Activated CD4-positive, alpha-beta T cell treated with anti-CD3 and anti-CD28 coated beads, Interleukin-2, amount 50 U/mL, for 1 hour (primary cell): ENCODE measurements around the gene ACER3.
"Not testable (repeated sequence)": the region's sequence is repeated elsewhere in the genome, so short reads cannot be mapped to it uniquely, and the experiment has no call there.

ENCODE experiments used
- DNase-seq: peaks from one replicate; pipeline ENCODE4 v3.0.0-alpha.2; 2020

ACER3 gene

DNA sequence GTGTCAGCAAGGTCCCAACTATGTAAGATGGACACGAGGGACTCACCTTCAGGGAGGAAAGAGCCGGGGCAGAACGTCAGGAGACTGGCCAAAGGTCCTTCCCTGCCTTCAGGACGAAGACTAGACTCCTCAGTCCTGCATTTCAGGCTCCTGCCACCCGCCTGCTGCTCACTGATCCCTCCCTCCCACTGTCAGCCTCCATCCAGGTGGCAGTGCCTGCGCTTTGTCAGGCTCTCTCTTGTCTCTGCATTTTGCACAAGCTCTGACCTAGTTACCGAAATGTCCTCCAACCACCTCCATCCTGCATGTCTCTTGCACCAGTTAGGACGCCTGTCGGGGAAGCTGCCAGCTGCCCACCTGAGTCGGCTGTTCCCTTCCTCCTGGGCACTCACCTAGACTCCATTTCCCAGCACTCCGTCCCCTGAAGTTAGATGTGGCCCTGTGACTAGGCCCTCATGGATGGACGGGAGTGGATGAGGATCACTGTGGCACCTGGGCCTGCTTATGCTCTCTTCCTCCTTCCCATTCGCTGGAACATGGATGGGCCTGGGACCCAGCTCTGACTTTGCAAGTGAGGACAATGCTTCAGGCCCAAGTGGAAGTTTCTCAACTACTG, 181.5 kb downstream of the ACER3 start:
- no peak for DNase-seq

DNA sequence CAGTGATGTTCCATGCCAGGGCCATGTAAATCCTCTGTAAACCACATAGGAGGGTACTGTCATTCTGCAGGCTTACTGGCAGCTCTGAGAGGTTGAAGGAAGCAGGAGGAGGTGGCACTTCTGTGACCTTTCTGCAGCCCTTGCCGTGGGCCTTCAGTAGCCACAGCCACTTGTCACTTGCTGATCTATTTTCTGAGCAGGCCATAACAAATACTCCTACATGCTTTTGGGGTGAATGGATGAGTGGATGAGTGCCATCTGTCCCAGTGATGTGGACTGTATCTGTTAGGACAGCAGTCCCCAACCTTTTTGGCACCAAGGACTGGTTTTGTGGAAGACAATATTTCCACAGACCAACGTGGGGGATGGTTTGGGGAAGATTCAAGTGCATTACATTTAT, 183.6 kb downstream of the ACER3 start:
- no peak for DNase-seq

DNA sequence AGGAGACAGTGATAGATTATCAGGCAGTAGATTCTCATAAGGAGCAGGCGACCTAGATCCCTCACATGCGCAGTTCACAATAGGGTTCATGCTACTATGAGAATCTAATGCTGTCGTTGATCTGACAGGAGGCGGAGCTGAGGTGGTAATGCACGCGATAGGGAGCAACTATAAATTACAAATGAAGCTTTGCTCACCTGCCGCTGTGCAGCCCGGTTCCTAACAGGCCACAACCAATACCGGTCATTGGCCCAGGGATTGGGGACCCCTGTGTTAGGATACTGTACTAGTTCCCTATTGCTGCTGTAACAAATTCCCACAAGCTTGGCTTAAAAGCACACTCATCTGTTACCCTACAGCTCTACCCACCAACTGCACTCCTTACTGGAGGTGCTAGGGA, 184.2 kb downstream of the ACER3 start:
- no peak for DNase-seq

DNA sequence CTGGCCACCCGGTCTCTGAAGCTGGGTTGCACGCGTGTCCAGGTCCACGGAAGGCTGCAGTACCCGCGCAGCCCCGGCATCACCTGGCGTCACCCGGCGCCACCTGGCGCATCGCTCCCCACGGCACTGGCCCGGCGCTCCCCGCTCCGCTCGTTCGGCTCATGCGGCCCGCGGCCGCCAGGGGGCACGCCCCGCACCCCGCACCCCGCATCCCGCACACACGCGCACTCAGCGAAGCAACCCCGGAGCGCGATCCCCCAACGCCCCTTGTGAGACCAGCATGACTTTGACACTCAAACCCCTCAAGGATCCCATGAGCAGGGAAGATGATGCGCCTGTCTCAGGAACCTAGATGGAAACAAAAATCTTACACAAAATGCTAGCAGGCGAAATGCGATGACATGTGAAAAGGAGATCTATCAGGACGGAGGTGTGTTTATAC, 185.4 kb downstream of the ACER3 start:
- peak; percentile 59 for DNase-seq

DNA sequence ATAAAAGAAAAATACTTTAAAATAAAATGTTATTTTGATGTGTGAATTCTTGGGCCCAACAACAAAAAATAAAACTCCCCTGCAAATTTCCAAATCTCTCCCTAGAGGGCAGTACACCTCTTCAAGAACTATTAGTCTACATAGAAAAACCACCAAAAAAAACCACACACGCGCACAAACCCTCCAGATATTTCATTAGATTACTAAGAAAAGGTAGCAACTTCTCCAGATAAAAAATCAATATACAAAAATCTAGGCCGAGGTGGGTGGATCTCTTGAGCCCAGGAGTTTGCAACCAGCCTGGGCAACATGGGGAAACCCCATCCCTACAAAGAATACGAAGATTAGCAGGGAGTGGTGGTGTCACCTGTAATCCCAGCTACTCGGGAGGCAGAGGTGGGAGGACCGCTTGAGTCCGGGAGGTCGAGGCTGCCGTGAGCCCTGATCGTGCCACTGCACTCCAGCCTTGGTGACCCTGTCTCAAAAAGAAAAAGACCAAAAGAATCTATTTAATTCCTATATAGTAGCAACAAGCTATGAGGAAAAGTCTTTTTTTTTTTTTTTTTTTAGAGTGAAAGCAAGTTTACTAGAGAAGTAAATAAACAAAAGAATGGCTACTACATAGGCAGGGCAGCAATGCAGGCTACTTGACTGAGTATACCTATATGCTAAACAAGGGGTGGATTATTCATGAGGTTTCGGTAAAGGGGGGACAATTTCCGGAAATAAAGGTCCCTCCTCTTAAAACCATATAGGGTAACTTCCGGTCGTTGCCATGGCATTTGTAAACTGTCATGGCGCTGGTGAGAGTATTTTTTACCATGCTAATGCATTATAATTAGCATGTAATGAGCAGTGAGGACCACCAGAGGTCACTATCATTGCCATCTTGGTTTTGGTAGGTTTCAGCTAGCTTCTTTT, 186.5 kb downstream of the ACER3 start:
- DNase-seq, result peak; percentile 65

DNA sequence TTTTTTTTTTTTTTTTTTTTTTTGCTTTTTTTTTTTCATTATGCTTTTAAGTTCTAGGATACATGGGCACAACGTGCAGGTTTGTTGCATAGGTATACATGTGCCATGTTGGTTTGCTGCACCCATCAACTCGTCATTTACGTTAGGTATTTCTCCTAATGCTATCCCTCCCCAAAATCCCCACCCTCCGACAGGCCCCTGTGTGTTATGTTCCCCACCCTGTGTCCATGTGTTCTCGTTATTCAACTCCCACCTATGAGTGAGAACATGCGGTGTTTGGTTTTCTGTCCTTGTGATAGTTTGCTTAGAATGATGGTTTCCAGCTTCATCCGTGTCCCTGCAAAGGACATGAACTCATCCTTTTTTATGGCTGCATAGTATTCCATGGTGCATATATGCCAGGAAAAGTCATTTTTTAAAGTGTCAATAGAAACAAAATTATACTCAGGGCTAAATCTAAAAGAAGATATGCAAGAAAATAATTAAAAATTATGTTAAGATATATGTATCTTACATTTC, 187.3 kb downstream of the ACER3 start:
- DNase-seq, result not testable (repeated sequence)

DNA sequence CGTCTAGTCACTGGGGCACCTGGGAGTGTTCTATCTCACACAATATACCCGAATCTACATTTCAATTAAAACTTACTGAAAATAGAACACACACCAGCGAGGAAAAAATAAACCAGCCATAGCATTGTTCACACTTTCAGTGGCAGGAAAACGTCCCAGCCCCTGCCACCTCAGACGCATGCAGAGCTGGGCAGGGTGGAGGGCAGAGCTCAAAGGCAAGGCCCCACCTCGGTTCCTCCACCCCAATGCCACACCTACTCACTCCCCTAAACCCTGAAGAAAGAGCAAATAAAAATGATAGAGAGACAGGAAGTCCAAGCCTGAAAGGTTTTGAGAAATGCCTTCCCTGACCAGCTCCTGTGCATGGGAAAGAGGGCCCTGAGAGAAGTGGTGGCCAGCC, 188.3 kb downstream of the ACER3 start:
- no peak for DNase-seq

DNA sequence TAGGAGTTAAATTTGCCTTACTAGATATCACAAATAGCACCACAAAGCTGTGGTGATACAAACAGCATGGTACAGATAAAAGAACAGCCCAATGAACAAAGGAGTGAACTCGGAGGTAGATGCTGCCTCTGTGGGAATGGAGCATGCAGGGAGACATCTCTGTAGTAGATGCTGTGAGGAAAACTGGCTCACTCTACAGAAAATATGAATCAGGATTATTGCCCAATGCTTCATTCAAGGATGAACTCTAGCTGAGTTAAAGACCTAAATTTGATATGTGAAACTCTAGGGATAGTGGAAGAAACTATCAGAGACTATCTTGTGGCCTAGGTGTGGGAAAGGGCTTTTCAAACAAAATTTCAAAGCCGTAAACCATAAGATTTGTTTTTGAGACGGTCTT, 190.8 kb downstream of the ACER3 start:
- DNase-seq, result no peak

DNA sequence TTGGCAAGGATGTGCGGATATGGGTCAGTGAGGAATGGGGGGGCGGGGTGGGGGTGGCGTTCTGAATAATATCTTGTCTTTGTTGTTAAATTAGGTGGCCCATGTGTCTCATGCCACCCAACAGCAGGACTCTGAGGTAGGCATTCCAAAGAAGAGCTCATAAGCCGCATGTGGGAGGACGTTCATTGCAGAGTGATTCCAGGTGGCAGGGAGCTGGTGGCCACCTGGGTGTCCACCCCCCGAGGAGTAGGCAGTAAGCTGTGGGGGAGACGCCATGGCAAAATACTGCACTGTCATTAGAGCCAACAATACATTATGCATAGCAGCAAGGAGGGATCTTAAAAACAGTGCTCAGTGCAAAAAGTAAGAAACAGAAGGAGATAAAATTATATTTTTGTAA, 191.8 kb downstream of the ACER3 start:
- no peak for DNase-seq

DNA sequence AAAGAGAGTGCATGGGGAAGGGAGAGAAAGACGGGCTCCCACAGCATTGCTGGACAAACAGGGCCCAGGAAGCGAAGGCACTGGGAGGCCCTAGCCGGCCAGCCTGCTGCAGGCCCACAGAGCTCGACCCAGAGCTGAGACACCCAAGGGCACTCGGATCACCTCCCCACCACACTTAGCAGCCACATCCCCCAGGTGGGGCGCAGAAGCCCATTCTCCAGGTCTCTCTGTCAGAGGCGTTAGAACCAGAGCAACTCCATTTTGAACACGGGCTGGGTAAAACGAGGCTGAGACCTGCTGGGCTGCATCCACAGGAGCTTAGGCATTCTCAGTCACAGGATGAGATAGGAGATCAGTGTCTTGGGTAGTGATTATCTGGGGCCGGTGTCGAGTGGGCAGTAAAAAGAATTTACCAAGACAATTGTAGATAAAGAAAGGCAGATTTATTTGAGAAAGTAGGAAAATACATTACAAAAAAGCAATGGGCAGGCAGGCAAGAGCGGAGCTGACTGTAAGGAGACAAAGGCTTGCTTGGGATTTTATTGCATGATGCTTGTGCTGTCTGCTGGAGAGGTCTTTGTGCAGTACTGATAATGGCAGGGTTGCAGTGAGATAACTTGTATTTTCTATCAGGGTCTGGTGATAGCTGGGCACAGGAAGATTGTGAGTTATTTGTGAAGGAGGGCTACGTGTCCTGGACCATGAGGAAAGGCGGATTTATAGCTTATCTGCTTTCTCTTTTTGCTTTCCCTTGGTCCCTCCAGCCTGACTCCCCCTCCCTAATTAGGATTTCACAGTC, 192.7 kb downstream of the ACER3 start:
- no peak for DNase-seq

DNA sequence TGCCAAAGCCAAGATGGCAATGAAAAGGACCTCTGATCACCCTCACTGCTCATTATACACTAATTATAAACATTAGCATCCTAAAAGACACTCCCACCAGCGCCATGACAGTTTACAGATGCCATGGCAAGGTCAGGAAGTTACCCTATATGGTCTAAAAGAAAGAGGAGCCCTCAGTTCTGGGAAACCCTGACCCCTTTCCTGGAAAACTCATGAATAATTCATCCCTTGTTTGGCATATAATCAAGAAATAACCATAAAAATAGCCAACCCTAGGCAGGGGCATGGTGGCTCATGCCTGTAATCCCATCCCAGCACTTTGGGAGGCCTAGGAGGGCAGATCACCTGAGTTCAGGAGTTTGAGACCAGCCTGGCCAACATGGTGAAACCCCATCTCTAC, 193.4 kb downstream of the ACER3 start:
- no peak for DNase-seq

DNA sequence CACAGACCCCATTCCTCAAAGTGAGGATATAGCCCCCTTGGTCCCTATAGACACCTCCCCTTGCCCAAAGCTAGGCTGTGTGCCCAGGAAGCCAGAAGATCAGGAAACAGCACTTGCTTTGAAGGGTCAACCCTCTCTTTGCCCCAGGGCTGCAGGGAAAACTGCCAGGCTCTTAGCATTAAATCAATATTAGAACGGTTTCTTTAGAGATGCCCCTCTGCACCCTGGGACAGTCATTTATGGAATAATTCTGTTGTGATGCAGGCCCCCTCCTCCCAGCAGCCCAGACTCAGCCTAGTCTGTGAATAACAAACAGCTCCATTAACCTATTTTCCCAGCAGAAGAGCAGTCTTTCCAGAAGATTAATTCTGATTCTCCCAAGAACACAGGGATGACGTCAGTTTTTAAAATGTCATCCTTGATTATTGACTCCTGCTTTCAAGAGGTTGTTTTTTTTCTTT, 194.4 kb downstream of the ACER3 start:
- DNase-seq, result no peak

DNA sequence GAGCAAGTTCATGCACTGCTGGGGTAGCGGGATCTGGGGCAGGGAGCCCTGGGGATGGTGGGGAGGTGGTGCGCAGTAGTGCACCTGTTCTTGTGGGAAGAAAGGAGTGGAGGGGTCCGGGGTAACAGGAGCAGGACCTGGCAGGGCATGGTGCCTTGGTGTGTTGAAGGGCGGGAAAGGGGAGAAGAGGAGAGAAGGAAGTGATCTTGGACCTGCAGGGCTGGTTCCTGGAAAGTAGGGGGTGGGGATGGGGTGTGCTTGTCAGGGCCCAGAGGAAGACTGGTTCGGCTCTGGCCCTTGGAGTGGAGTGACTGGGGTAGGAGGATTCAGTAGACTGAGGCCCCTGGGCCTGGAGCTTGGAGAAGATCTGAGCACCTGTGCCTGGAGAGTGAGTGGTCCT, 195.2 kb downstream of the ACER3 start:
- no peak for DNase-seq

DNA sequence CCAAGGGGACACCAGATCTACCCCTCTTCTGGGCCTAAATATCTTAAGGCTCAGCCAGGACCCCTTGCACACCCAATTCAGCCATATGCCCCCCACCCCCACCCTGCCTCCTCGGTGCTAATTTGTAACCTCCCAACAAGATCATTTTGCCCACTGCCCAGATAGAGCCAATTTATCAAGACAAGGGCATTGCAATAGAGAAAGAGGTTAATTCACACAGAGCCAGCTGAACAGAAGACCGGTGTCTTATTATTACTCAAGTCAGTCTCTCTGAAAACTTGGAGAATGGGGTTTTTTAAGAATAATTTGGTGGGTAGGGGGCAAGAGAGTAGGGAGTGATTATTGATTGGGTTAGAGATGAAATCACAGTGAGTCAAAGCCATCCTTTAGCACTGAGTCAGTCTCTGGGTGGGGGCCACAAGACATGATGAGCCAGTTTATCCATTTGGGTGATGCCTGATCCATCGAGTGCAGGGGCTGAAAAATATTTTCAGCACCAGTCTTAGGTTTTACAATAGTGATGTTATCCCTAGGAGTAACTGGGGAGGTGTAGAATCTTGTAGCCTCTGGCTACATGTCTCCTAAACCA, 196.2 kb downstream of the ACER3 start:
- no peak for DNase-seq

DNA sequence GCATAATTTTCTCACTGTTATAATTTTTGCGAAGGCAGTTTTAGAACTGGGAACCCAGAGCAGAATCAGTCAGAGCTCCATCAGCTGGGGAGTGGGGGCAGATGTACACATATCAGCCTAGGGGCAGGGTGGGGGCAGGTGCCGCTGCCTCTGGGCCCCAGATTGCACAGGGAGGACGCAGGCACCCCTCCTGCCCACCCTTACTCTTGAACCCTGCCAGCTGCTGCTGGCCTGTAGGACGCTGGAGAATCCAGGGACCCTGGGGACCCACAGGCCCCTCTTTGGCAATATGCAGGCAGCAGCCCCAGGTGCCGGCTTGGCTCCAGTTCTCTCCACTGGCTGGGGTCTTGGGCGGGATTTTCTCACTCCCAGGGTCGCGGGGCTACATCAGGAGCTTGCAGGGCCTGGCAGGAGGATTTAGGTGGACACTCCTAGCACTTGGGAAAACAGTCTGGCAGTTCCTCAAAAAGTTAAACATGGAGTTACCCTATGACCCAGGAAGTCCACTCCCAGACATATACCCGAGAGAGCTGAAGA, 197.3 kb downstream of the ACER3 start:
- no peak for DNase-seq

DNA sequence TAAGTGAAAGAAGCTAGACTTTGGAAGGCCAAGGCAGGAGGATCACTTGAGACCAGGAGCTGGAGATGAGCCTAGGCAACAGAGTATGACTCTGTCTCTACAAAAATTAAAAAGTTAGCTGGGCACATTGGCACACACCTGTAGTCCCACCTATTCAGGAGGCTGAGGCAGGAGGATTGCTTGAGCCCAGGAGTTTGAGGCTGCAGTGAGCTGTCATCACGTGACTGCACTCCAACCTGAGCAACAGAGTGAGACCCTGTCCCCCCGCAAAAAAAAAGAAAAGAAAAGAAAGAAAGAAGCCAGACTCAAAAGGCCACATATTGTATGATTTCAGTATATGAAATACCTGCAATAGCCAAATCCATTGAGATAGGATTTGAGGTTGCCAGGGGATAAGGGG, 198.2 kb downstream of the ACER3 start:
- no peak for DNase-seq

DNA sequence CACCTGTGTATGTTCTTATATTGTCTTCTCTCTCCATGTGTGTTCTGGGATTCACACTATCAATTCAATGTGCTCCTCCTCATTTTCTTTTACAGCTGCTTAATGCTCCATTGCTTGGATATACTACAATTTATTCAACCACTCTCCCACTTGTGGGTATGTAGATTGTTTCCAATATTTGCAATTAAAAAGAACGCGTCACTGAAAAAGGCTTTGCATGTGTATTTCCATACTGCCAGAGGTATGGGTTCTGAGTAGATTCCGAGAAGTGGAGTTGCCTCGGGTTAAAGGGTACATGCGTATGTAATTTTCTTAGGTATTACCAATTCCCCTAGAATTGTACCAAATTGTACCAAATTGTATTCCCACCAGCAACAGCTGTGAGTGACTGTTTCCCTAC, 199.1 kb downstream of the ACER3 start:
- no peak for DNase-seq

DNA sequence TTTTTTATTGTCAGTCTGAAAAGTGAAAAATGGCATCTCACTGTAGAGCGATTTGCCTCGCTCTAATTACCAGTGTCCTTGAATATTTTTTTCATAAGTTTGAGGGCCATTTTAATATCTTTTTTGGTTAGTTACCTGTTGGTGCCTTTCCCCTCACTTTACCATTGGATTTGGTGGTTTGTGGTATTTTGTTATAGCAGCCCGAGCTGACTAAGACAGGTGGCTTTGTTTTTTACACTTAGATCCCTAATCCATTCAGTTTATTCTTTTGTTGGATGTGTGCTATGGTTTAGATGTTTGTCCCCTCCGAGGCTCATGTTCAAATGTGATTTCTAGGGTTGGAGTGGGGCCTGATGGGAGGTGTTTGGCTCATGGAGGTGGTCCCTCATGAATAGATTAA, 199.5 kb downstream of the ACER3 start:
- no peak for DNase-seq

DNA sequence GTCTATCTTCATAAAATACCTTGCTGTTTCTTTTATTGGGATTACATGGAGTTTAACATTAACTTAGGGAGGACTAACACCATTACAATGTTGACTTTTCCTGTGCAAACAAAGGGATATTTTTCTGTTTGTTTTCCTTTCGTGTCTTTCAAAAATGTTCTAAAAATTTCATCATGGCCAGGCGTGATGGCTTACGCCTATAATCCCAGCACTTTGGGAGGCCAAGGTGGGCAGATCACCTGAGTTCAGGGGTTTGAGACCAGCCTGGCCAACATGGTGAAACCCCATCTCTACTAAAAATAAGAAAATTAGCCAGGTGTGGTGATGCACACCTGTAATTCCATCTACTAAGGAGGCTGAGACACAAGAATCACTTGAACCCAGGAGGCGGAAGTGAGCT, 200.5 kb downstream of the ACER3 start:
- not testable (repeated sequence) for DNase-seq

DNA sequence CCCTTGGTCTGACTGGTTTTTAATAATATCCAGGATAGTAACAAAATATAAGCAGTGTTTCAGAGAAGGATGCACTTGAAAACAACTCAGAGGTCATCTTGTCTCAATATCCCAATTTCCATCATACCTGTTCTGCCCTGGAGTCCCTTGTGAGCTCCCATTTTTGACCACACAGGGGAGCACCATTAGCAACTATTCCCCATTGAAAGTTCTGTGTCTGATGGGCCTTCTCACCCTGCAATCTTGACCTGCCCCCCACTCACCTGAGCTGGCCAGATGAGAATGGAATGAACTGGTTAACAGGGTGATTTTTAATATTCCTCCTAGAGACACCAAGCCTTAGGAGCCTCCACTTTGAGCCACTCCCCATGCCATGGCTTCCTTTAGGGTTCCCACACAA, 202.2 kb downstream of the ACER3 start:
- DNase-seq, result no peak

DNA sequence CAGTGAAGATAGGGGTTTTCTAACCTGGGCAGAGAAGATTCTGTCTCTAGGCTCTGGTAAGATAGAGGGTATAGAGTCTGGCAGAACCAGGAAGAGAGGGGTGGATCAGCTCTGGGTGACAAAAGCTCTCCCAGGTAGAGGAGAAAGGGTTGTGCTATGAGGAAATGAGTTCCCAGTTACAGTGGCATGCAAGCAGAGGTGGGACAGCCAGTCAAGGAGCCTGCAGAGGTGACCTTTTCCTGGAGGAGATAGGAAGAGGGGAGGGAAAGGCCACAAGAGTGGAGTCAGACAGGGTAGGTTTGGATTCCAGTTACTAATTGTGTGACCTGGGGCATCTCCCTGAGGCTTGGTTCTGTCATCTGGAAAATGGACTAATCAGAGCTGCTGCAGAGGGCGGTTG, 202.7 kb downstream of the ACER3 start:
- DNase-seq, result no peak

DNA sequence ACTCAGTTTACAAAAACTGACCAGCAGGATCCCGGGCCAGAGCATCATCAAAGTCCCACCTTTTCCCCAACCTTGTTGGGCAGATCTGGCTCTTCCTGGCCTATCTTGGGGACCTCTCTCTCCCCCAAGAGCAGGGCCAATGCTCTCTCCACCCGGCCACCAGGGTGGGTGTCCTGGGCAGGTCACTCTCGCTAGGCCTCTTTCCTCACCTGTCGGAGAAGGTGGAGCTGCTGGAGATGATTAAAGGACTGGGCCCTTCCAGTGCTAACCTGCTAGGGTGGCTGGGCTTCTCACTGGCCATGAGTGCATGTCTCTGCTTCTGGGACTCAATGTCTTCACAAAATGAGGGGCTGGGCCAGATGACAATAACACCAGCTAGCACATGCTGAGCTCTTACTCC, 203.1 kb downstream of the ACER3 start:
- DNase-seq, result no peak
